ENCODE measurements around the gene AKAP11.
"Not testable (repeated sequence)": the region's sequence is repeated elsewhere in the genome, so short reads cannot be mapped to it uniquely, and the experiment has no call there.

The AKAP11 gene

GRCh38 chr13:42272115-42272803 lies at the start of gene AKAP11:
Gene AKAP11 (plus strand): TSS chr13:42272152. CDS start chr13:42286349, 14,197 bp downstream.
- DNase-seq (ENCODE audit: low read depth, low spot score) = peak; percentile 79

DNA sequence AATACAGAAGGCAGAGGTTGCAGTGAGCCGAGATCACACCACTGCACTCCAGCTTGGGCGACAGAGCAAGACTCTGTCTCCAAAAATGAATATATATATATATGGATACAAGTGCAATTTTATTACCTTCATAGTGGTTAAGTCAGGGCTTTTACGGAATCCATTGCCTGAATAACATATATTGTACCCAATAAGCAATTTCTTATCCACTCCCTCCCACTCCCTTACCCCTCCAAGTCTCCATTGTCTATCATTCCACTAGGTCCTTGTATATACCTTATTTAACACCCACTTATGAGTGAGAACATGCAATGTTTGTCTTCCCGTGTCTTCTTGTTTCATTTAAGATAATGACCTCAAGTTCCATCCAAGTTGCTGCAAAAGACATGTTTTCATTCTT lies 48.3 kb upstream of the AKAP11 start:
- no peak for DNase-seq (ENCODE audit: low read depth, low spot score)

DNA sequence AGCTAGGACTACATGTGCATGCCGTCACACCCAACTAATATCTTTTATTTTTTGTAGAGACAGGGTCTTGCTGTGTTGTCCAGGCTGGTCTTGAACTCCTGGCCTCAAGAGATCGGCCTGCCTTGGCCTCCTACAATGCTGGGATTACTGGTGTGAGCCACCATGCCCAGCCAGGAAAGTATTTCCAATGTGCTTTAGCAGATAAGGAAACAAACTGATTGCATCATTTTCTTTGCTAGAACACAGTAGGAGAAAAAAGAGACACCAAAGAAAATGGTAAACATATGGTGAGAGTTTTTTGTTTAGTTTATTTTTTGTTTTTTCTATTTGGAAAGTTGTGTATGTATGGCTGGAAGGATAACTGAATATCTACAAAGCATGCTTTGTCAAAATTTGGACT lies 46.9 kb upstream of the AKAP11 start:
- no peak for DNase-seq (ENCODE audit: low read depth, low spot score)

- DNase-seq (ENCODE audit: low read depth, low spot score) = not testable (repeated sequence)
Observed at GRCh38 chr13:42226759-42227158, 45.2 kb upstream of the AKAP11 start.

- no peak for DNase-seq (ENCODE audit: low read depth, low spot score)
Observed at GRCh38 chr13:42228527-42228926, 43.4 kb upstream of the AKAP11 start.

DNA sequence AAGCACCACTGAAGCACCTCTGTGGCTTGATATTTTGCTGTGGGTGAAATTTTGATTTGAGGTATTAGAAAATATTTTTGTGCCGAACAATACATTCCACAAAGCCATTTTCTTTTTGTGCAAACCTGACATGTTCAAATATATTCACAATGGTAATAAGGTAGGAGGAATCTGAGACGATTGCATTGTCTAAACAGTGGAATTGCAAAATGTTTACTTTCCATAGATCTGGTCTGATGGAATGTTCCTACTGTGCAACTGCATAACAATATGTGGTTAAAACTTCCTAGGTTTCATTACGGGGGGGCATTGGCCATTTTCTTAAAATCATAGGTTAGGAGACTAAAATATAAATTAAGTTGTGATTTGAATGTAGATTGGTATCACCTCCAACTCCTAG lies 42.7 kb upstream of the AKAP11 start:
- DNase-seq (ENCODE audit: low read depth, low spot score) = no peak

- DNase-seq (ENCODE audit: low read depth, low spot score) = no peak
Observed at GRCh38 chr13:42232671-42233070, 39.3 kb upstream of the AKAP11 start.

- DNase-seq (ENCODE audit: low read depth, low spot score) = no peak
Observed at GRCh38 chr13:42233726-42234125, 38.2 kb upstream of the AKAP11 start.

- DNase-seq (ENCODE audit: low read depth, low spot score) = no peak
Observed at GRCh38 chr13:42239161-42239560, 32.8 kb upstream of the AKAP11 start.

GRCh38 chr13:42239644-42240043 lies 32.3 kb upstream of the AKAP11 start:
- no peak for DNase-seq (ENCODE audit: low read depth, low spot score)

DNA sequence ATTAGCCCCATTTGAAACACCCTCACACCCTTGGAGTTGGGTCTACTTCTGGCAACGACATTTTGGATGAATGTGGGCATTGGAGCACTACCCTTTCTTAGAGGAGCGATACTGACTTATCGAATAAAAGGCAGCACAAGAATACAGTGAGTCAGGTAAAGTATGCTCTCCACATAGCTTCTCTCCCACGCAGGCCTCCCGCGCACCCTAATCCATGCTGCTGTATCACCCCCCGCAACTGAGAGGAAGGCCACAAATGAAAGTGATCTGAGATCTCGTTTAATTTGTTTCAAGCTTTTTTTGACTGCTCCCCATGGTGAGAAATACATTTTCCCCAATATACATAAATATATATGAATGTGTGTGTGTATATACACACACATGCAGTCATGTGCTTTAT lies 25.4 kb upstream of the AKAP11 start:
- no peak for DNase-seq (ENCODE audit: low read depth, low spot score)

DNA sequence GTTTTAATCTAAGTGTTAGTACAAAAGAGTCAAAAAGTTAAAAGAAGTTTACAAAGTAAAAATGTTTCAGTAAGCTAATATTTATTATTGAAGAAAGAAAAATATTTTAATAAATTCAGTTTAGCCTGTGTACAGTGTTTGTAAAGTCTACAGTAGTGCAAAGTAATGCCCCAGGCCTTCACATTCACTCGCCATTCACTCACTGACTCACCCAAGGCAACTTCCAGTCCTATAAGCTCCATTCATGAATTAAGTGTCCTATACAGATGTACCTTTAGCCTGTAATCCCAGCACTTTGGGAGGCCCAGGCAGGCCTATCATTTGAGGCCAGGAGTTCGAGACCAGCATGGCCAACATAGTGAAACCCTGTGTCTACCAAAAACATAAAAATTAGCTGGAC lies 24.1 kb upstream of the AKAP11 start:
- DNase-seq (ENCODE audit: low read depth, low spot score) = no peak

DNA sequence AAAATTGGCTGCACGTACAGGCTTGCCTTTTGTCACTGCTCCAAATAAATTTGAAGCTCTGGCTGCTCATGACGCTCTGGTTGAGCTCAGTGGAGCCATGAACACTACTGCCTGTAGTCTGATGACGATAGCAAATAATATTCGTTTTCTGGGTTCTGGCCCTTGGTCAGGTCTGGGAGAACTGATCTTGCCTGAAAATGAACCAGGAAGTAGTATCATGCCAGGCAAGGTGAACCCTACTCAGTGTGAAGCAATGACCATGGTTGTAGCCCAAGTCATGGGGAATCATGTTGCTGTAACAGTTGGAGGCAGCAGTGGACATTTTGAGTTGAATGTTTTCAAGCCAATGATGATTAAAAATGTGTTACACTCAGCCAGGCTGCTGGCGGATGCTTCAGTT lies 16.1 kb upstream of the AKAP11 start:
- DNase-seq (ENCODE audit: low read depth, low spot score) = no peak

DNA sequence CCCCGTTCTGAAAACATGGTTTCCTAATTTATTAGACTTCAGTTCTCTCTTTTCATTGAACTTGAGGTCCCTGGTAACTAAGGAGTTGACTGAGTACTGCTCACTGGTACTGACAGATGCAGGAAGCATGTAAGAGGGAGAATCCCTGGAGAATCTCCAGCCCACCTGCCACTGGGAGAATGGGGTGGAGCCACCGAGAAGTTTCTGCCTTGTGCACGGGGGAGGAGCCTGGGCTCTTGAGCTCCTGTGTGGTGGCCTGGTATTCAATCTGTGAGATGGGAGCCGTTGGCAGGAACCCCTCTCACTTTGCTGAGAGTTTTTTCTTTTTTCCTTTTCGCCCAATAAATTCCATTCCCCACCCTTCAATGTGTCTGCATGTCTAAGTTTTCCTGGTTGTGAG lies 13.2 kb upstream of the AKAP11 start:
- DNase-seq (ENCODE audit: low read depth, low spot score) = peak; percentile 39

- no peak for DNase-seq (ENCODE audit: low read depth, low spot score)
Observed at GRCh38 chr13:42259515-42259914, 12.4 kb upstream of the AKAP11 start.

DNA sequence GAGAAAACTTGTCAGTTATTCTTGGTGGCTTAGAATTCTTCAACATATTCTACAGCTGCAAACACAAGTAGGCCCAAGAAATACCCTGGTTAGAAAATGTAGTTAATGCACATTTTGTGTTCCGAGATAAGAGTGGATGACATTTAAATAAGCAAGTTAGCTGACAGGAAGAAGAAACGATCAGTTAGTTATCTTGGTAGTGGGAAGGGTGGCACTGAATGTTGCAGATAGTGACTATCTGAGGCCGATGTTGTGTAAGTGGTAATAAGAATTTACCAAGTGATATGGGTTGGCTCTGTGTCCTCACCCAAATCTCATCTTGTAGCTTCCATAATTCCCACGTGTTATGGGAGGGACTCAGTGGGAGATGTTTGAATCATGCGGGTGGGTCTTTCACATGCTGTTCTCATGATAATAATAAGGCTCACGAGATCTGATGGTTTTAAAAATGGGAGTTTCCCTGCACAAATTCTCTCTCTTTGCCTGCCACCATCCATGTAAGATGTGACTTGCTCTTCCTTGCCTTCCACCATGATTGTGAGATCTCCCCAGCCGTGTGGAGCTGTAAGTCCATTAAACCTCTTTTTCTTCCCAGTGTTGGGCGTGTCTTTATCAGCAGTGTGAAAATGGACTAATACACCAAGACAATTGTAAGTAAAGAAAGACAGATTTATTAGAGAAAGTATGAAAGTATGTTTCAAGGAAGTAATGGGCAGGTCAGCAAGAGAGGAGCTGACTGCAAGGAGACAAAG lies 10.9 kb upstream of the AKAP11 start:
- no peak for DNase-seq (ENCODE audit: low read depth, low spot score)

GRCh38 chr13:42266473-42266872 lies 5.5 kb upstream of the AKAP11 start:
- DNase-seq (ENCODE audit: low read depth, low spot score) = no peak

DNA sequence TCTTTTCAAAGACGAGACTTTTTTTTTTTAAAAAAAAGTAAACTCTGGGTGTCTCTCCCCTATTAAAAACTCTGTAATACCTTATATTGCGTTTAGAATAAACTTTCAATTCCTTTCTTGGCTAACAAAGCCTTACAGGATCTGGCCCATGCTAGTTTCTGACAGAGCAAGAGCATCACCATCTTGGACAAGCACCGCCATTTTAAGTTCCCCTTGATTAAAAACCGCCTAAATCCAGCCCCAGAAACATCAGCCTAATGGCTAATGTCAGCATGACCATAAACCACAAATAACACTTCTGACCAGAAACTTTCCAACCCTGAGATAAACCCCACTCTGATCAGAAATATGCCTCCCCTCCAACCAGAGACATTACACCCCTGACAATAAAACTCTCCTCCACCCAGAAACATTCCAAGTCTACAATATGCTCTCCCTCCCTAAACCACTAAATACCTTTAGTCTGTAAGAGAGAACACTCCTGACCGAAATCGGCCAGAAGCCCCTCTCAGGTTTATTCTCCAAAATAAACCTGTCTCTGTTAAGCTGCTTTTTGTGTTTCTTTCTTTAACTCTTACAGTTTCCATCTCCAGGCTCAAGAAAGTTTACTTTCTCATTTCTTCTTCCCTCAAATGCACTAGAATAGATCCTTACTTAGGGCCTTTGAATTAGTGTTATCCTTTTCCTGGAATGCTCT lies 1.6 kb upstream of the AKAP11 start:
- DNase-seq (ENCODE audit: low read depth, low spot score) = no peak

- DNase-seq (ENCODE audit: low read depth, low spot score) = no peak
Observed at GRCh38 chr13:42270857-42271215, 1.1 kb upstream of the AKAP11 start.

- peak; percentile 99 for DNase-seq (ENCODE audit: low read depth, low spot score)
Observed at GRCh38 chr13:42271337-42272114, 426 bp upstream of the AKAP11 start.

- DNase-seq (ENCODE audit: low read depth, low spot score) = no peak
Observed at GRCh38 chr13:42272804-42273175, 838 bp downstream of the AKAP11 start.

Measured in ELF-1 (cell line).